ENCODE measurements around the gene TNFRSF12A.

- no peak for TF ChIP-seq POLR2A (IDR thresholded peaks at IDR 0.05; ENCODE audit: low read length)
- TF ChIP-seq GATA1 (IDR thresholded peaks at IDR 0.05; ENCODE audit: low read depth, low read length) = no peak
These were observed 18.7 kb downstream of the TNFRSF12A start for GRCh38 chr16:3038896-3039295.
